Measurements from ENCODE around the gene PRKAG2. TPM values are rescaled to one million over a fixed set of nuclear protein-coding genes. Genes with fewer than 3 reads are reported as not detected.
A peak's percentile ranks its signal among the peaks of the same experiment; 100 is the strongest.
"Not testable (repeated sequence)": the region's sequence is repeated elsewhere in the genome, so short reads cannot be mapped to it uniquely, and the experiment has no call there.

The PRKAG2 gene
- total RNA-seq, 1 donor from 2014 or later, result 120 TPM

DNA sequence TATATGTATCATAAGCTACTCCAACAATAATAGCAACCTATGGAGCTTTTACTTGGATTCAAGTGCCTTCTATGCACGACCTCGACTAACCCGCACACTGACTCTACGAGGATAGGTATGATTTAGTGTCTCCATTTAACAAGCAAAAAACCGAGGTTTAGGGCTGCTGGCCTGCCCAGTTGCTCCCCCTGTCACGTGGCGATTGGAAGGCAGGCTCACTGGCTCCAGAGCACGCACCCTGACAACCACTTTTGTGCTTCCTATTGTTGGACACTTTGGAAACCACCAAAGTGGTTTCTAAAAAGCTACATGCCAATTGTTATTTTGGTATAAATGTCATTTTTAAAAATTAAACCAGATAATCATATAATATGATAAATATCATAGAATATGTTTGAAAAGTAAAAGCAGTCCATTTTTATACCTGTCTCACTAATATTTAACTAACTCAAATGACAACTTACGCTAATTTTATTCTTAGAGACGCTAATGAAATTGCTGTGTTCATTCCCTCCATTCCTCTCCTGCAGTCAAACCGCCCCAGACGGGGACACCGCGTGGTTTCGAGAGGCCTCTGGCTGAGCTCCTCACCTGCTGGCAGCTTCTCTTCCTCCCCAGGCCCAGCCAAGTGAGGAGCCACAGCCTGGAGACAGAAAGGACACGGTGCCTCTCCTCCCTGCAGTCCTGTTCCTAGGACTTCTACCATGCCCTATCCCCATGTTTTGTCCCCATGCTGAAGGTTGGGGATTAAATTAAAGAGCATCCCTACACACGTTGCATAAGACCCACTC is 335.0 kb downstream of the PRKAG2 start:
- peak; percentile 58 for DNase-seq

DNA sequence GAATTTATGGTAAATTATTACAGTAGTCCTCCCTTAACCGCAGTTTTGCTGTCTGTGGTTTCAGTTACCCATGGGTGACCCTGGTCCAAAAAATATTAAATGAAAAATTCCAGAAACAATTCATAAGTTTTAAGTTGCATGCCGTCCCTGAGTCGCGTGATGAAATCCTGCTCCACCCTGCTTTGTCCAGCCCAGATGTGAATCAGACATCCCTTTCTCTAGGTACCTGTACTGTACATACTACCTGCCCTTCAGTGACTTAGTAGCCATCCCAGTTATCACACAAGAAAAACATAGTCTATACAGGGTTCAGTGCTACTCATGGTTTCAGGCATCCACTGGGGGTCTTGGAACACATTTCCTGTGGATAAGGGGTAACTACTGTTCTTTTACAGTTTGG is 336.8 kb downstream of the PRKAG2 start:
- intact Hi-C loops (cut with DNase I), result no loop called here
- ATAC-seq (ENCODE audit: poor library complexity) (no peak), DNase-seq (no peak)

More for the DNA sequence above, 335.0 kb downstream of the PRKAG2 start:
- intact Hi-C loops (cut with DNase I), result no loop called here
- peak; percentile 57 for ATAC-seq (ENCODE audit: poor library complexity)

DNA sequence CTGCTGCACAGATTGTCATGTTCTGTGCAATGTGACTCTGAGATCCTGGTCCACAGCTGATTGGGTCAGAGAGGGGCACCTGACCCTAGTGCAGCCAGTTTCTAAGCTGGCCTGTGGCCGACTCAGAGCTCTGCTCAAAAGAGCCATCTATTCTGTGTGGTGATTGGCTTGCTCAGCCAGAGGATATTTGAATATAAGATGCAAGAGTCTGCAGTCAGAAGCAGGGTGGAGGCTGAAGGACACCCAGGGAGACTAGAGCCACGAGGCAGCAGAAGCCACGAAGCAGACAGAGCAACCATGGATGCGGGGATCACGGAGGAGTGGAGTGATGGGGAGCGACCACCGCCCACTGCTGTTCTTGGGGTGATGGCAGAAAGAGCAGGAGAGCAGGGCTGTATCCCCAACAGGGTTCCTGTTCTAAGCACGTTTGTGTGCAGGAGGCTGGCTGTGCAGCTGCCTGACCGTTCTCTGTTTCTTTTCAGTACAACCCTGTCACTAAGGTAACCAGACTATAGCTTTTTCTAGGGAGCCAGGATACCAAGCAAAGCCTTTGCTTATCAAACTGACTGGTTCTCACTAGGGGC is 337.7 kb downstream of the PRKAG2 start:
- DNase-seq (peak; percentile 50), ATAC-seq (ENCODE audit: poor library complexity) (peak; percentile 85)
- intact Hi-C loops (cut with DNase I), result no loop called here

DNA sequence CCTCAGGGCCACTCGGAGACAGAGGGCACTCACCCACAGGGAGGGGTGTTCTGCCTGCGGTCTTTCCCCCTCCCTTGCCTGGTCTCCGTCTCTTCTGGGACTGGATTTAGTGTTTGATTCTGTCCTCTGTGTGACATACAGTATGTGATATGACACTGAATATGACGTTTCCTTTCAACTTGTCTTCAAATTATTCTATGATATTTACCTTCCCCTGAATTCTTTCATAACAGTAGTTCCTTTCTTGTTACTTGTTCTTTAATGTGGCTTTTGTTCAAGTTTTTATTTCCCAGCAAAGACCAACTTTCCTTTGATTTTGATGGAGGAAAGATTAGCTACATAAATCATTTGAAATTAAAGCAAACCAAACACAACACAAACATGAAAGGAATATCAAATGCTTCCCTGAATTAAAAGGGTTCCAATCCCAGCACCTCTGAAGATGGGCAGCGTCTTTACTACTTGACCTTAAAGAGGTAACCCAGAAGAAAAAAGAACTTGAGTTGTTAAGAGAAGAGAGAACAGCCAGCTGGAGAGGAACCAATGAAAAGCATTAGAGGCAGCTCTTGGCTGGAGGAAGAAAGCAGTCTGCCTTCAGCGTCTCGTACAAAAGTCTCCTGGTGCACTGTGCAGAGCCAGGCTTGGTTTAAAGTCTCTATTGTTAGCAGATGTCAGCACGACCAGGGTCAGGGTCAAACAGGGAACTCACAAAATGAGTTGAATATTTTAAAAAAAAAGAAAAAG is 338.9 kb downstream of the PRKAG2 start:
- intact Hi-C loops (cut with DNase I), result no loop called here
- peak; percentile 86 for ATAC-seq (ENCODE audit: poor library complexity)

GRCh38 chr7:151536178-151536577 is 340.7 kb downstream of the PRKAG2 start:
- DNase-seq; intact Hi-C loops (cut with DNase I); ATAC-seq (ENCODE audit: poor library complexity): not testable (repeated sequence)

More for the DNA sequence above, 338.9 kb downstream of the PRKAG2 start:
- no peak for DNase-seq

DNA sequence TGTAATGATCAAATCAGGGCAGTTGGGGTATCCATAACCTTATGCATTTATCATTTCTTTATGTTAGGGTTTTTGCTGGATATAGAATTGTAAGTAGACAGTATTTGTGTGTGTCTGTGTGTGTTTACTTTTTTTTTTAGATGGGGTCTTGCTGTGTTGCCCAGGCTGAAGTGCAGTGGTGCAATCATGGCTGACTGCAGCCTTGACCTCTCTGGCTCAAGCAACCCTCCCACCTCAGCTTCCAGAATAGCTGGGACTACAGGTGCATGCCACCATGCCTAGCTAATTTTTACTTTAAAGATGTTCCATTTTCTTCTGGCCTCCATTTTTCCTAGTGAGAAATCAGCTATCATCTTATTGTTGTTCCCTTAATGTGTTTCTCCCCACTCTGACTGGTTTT is 347.1 kb downstream of the PRKAG2 start:
- intact Hi-C loops (cut with DNase I), result no loop called here
- ATAC-seq (ENCODE audit: poor library complexity) (no peak), DNase-seq (no peak)

GRCh38 chr7:151524845-151525244 is 352.1 kb downstream of the PRKAG2 start:
- no peak for ATAC-seq (ENCODE audit: poor library complexity)
- intact Hi-C loops (cut with DNase I), result no loop called here
- DNase-seq, result no peak

GRCh38 chr7:151524331-151524730 is 352.6 kb downstream of the PRKAG2 start:
- no peak for ATAC-seq (ENCODE audit: poor library complexity)
- intact Hi-C loops (cut with DNase I), result no loop called here
- DNase-seq, result no peak

DNA sequence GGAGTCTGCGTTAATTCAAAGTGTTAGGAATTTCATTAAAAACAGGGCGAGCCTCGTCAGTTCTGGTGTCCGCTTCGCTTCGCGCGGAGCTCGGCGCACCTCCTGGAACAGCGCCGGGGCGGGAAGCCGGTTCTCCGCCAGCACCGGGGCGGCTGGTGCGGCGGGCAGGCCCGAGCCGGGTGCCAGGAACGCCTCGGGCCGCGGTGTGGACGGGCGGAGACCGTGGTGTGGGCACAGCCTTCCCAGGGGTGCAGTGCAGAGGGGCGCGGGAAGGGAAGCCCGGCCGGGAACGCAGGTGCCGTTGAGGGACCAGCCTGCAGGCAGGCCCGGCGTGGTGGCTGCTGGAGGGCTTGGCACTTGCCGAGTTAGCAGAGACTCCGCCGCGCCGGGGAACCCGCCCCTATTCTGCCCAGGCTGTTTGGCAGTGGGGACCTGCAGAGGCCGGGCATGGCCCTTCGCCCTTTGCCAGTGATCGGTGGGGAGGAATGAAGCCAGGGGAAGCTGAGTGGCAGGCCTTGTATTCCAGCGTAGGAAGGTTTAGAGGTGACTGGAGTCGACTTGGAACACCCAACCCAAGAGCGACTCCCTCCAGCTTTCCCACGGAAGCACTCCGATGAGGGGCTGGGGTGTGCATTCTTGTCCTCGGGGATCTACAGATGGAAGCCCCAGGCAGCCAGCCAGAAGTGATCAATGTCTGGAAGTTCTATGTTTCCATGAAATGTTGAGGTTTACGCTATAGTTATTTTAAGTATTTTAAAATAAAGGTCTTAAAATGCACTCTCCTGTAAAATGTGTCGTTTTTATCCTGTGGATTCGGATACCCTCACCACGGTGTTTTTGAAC is 356.3 kb downstream of the PRKAG2 start:
- DNase-seq, result peak; percentile 80
- ATAC-seq (ENCODE audit: poor library complexity), result peak; percentile 40
- intact Hi-C loops (cut with DNase I), result no loop called here

DNA sequence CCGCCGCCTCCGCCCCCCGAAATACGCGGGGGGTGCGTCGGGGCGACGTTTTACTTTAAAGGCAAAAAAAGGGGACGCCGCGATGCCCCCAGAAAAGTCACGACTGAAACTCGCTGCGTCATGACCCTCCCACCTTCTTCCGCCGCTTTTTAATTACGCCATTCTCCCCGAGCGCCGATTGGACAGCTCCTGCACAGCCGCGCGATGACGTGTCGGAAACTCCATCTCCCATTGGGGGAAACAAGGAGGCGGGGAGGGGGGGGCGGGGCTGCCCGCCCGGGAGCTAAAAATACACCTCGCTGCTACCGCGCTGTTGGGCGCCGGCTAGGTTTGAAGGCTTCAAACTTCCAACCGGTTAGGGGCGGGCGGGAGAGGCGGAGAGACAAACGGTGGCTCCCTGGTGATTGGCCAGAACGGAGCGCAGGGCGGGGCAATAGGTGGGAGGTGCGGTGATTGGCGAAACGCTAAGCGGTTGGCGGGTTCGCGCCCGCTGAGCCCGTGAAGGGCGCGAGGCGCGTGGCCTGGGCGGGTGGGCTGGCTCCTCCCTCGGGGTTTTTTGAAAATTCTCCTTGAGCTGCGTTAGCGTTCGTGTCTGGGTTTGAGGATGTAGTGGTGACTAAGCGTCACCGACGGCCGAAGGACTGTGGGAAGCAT is 357.0 kb downstream of the PRKAG2 start, which contains the start of gene RHEB:
TSS of gene RHEB (minus strand) at position 131 of the 654 bp plus-strand sequence. CDS start 384 bp downstream, outside the sequence.
- peak; percentile 99 for DNase-seq
- ATAC-seq (ENCODE audit: poor library complexity), result peak; percentile 94
- intact Hi-C loops (cut with DNase I), result no loop called here

- intact Hi-C loops (cut with DNase I), result not testable (repeated sequence)
- DNase-seq, result peak; percentile 82
- peak; percentile 93 for ATAC-seq (ENCODE audit: poor library complexity)
Measured at GRCh38 chr7:151518947-151519764, 357.8 kb downstream of the PRKAG2 start.

- intact Hi-C loops (cut with DNase I), result no loop called here
- DNase-seq (peak; percentile 65), ATAC-seq (ENCODE audit: poor library complexity) (no peak)
Measured at GRCh38 chr7:151518105-151518946, 358.6 kb downstream of the PRKAG2 start.

DNA sequence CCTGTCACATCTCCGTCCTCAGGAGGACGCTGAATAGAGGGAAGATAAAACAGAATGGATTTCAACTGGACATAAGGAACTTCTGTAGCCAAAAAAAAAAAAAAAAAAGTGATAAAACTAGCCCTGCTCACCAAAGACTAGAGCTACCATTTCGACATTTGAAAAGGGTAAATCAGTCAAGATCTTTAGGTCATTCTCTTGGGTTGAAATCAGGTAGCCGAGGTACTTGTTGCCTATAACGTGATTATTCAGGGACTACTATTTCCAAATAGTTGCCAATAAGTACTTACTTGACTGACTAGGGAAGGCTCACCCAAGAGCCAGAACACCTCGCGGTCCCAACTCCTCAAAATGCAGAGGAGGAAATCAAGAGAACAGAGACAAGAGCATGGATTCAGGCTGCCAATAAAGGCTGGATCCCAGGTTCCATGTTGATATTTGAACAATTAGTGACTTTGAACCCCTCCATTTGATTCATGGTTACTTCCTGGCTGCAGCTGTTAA is 359.3 kb downstream of the PRKAG2 start:
- ATAC-seq (ENCODE audit: poor library complexity), result no peak
- no peak for DNase-seq
- intact Hi-C loops (cut with DNase I), result no loop called here

GRCh38 chr7:151515276-151515565 is 361.7 kb downstream of the PRKAG2 start:
- no peak for ATAC-seq (ENCODE audit: poor library complexity)
- intact Hi-C loops (cut with DNase I), result no loop called here

DNA sequence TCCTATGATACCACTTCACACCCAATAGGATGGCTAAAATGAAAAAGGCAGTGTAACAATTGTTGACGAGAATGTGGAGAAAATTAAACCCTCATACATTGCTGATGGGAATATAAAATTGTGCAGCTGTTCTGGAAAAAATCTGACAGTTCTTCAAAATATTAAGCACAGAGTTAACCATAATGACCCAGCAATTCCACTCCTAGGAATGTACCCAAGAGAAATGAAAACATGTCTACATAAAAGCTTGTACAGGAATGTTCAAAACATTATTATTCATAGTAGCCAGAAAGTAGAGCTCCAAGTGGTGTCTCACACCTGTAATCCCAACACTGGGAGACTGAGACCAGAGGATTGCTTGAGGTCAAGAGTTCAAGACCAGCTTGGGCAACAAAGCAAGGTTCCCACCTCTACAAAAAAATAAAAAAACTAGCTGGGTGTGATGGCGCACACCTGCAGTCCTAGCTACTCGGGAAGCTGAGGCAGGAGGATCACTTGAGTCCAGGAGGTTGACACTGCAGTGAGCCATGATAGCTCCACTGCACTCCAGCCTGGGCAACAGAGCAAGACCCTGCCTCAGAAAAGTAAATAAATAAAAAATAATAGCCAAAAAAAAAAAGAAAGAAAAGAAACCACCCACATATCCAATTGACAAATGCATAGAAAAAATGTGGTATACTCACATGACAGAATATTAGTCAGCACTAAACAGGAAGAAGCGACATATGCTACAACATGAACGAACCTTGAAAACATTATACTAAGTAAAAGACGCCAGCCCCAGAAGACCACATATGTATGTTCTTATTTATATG is 362.2 kb downstream of the PRKAG2 start:
- intact Hi-C loops (cut with DNase I), result loop anchor here (5.0 kb wide), 1 partner anchor 52 kb away; no protein-coding TSS in a partner anchor
- ATAC-seq (ENCODE audit: poor library complexity) (no peak), DNase-seq (no peak)

More at GRCh38 chr7:151515276-151515565, 361.7 kb downstream of the PRKAG2 start:
- no peak for DNase-seq
